Thymus (tissue), 11 donors: ENCODE data around the gene NHS. TPM values are rescaled to one million over a fixed set of nuclear protein-coding genes. Genes with fewer than 3 reads are reported as not detected.

Experiments used
- DNase-seq, 9 donors: peaks; one replicate each; pipeline ENCODE4 v3.0.0-alpha.2; 2013; ENCODE audit warnings: low spot score in 9 of 9, low read depth in 6 of 9, missing footprints in 1 of 9
- H3K27ac ChIP-seq, 2 donors: one replicate each; pipeline ENCODE4 v1.5.1; 2013; ENCODE audit warnings: control low read depth in 1 of 2, low read depth in 1 of 2, low read length in 1 of 2, mild to moderate bottlenecking in 1 of 2, moderate library complexity in 1 of 2
- H3K27me3 ChIP-seq, 2 donors: one replicate each; pipeline ENCODE4 v1.5.1; 2013; ENCODE audit warnings: low read length in 1 of 2; ENCODE audit not compliant: control insufficient read depth in 2 of 2, insufficient read depth in 1 of 2
- H3K36me3 ChIP-seq, 2 donors: one replicate each; pipeline ENCODE4 v1.5.1; 2013; ENCODE audit warnings: low read length in 1 of 2, mild to moderate bottlenecking in 1 of 2, moderate library complexity in 1 of 2; ENCODE audit not compliant: control insufficient read depth in 2 of 2, insufficient read depth in 2 of 2
- H3K4me1 ChIP-seq, 2 donors: one replicate each; pipeline ENCODE4 v1.5.1; 2013; ENCODE audit warnings: low read length in 2 of 2; ENCODE audit not compliant: control insufficient read depth in 2 of 2, insufficient read depth in 2 of 2
- H3K4me3 ChIP-seq, 2 donors: one replicate each; pipeline ENCODE4 v1.5.1; 2013; ENCODE audit warnings: low read length in 2 of 2, control low read depth in 1 of 2, mild to moderate bottlenecking in 1 of 2
- H3K9me3 ChIP-seq, 2 donors: one replicate each; pipeline ENCODE4 v1.5.1; 2013; ENCODE audit warnings: low read length in 1 of 2, mild to moderate bottlenecking in 1 of 2; ENCODE audit not compliant: control insufficient read depth in 2 of 2, insufficient read depth in 1 of 2
- WGBS: extraction: QIAGEN DNeasy Blood & Tissue Kit; methylation state at CpG from one replicate; pipeline ENCODE4 v1.1.7; 2013; 5-methylcytosine and 5-hydroxymethylcytosine counted together
- polyA plus RNA-seq: library from polyadenylated mRNA; stranded (reverse); fragments of 200-250 nt; gene quantifications from one replicate; pipeline ENCODE4 v1.2.3, GENCODE V29; 2013
- total RNA-seq: library from RNA; stranded (reverse); fragments of 120-200 nt; gene quantifications from one replicate; pipeline ENCODE4 v1.2.4, GENCODE V29; 2013
- donor health status: healthy.

Gene NHS
- total and polyA plus RNA-seq, 2 donors = 1.7 to 2.8 TPM

DNA sequence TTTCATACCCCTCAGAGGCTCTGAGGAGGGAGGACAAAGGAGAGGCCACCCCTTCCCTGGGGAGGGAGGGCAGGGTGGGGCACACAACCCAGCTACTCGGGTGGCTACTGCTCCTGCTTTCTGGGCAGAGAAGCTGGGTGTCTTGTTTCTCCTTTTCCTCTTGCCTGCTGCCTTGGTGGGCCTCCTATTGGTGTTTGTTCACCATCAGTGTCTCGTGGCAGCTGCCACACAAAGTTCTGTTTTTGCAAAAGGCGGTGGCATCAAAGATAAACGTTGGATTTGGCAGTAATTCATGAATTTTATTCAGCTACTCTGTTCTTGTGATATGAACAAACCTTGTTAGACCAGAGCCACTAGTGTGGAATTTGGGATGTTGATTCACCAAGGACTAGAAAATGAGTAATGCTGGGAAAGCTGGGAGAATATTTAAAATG is 209.3 kb downstream of the NHS start:
- H3K4me3 ChIP-seq = no peak overlapping the region
- WGBS = 59% methylated on average over 4 of the region's 4 CpGs
- H3K4me1 ChIP-seq = no peaks in the 10 kb centered on the region

DNA sequence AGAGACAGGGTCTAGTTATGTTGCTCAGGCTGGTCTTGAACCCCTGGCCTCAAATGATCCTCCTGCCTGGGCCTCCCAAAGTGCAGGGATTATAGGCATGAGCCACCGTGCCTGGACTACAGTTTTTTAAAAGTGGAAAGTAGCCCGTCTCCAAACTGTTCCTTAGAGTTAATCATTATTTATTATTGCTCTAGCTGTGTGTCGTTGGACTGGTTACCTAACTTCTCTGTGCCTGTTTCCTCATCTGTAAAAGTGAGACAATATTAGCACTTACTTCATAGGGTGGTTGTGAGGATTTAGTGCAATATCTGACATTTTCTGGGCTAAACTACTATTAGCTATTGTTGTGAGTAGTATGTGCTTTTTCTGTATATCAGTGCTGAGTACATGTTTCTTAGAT is 210.0 kb downstream of the NHS start:
- Histone ChIP-seq H3K27ac (no peak overlapping the region), H3K36me3 (no peaks in the 10 kb centered on the region), H3K4me1 (no peaks in the 10 kb centered on the region), H3K4me3 (no peak overlapping the region), H3K9me3 (no peaks in the 10 kb centered on the region), H3K27me3 (no peaks in the 10 kb centered on the region)
- DNase-seq = no peak
- WGBS = 98% methylated on average over 3 of the region's 3 CpGs

More for the DNA sequence above, 209.3 kb downstream of the NHS start:
- H3K9me3 ChIP-seq = no peaks in the 10 kb centered on the region
- no peak for DNase-seq
- H3K36me3 ChIP-seq = no peaks in the 10 kb centered on the region
- H3K27me3 ChIP-seq = no peaks in the 10 kb centered on the region
- H3K27ac ChIP-seq = no peak overlapping the region

DNA sequence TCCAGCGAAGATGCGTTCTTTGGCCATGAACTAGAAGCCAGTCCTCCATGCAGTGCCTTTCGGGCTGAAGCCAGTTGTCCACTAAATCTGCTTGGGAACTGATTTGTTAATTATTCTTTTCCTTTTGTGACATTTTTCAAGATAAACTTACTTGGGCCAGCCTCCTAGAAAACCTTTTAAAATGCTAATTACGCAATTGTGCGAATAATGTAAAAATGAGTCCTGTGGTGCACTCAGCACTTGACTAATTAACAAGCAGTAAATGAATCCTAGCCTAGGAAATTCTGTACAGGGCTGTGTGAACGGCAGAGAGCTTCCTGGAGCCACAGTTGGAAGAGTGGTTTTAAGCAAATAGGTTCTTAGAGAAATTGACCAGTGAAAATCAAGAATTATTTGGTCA is 212.4 kb downstream of the NHS start:
- 93% methylated on average over 6 of the region's 6 CpGs for WGBS
- no peak overlapping the region for H3K4me3 ChIP-seq
- DNase-seq = no peak
- H3K27ac ChIP-seq = no peak overlapping the region
- no peaks in the 10 kb centered on the region for H3K36me3 ChIP-seq
- H3K27me3 ChIP-seq = no peaks in the 10 kb centered on the region
- no peaks in the 10 kb centered on the region for H3K4me1 ChIP-seq
- no peaks in the 10 kb centered on the region for H3K9me3 ChIP-seq

DNA sequence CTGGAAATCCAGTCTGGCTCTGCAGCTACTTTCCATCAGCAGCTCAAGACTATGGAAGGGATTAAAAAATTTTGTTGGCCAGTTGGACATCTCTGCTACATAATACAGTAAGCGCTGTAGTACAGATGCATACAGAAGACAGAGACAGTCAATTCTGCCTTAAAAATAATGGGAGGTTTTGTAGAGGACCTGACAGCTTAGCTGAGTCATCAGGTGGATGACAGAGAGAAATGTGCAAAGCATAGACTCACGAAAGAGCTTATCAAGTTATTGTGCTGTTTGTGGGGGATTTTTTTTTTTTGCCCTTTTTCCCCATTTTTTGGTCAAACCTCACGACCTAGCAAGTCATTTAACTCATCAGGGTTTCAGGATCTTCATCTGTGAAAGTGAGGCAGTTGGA is 213.3 kb downstream of the NHS start:
- DNase-seq = no peak
- H3K27ac ChIP-seq = no peak overlapping the region
- H3K27me3 ChIP-seq = no peaks in the 10 kb centered on the region
- 71% methylated on average over 3 of the region's 3 CpGs for WGBS
- no peak overlapping the region for H3K4me3 ChIP-seq
- H3K36me3 ChIP-seq = no peaks in the 10 kb centered on the region
- H3K4me1 ChIP-seq = no peaks in the 10 kb centered on the region
- no peaks in the 10 kb centered on the region for H3K9me3 ChIP-seq

DNA sequence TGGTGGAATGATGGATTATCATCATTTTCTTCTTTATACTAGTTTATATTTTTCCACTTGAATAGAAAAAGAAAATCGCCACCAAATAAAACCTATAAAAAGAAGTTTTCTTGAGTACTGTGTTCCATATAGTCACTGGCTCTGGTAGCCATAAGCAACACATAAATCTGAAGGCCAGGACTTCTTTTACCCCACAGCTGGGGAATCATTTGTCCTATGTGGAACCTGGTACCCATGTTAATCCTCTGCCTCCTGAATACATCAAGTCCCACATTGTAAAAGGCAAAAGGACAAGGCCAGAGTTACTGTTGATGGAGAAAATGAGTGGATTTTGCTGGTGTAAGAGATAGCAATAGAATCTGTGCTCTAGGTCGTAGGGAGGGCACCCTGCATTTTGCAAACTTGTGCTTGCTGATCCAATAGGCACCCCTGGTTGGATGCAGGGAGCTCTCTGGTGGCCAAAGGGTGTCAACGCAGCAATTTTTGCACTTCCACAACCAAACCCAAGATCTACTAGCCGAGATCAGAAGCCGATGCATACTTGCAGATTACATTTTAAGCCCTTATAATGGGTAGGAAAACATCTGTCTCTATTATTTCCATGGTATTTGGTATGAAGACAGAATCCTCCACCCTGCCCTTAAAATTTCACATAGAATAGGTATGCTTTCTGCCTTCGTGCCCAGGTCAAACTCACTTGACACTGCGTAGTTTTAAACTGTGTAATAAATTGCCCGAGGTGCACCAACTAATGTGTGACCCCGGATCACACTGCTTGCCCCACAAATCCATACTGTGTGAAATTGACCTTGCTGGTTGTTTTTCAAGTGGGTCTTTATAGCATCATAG is 216.1 kb downstream of the NHS start:
- peak in 4 of 9 donors; percentile 1 to 36 (median 7) for DNase-seq
- Histone ChIP-seq H3K36me3 (no peaks in the 10 kb centered on the region), H3K9me3 (no peaks in the 10 kb centered on the region), H3K4me1 (no peaks in the 10 kb centered on the region), H3K27me3 (no peaks in the 10 kb centered on the region), H3K27ac (no peak overlapping the region), H3K4me3 (no peak overlapping the region)
- 57% methylated on average over 9 of the region's 9 CpGs for WGBS

DNA sequence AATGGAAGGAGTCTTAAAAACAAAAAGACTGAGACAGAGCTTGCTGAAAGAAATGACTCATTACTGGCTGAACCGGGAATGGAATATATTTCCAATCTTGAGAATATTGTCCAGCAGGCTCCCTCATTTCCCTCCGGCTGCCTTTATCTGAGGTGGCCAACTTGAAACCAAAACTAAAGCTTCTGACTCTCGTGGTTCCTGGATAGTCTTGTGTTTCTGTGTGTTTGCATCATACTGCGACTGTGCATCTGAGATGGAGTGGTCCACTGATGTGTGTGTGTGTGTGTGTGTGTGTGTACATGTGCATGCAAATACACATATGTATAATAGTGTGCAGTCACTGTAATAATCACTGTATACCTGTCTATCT is 216.7 kb downstream of the NHS start:
- Histone ChIP-seq H3K27me3 (no peaks in the 10 kb centered on the region), H3K36me3 (no peaks in the 10 kb centered on the region), H3K4me3 (no peak overlapping the region), H3K27ac (no peak overlapping the region), H3K9me3 (no peaks in the 10 kb centered on the region), H3K4me1 (no peaks in the 10 kb centered on the region)
- DNase-seq = no peak
- WGBS = 83% methylated on average over 4 of the region's 4 CpGs

DNA sequence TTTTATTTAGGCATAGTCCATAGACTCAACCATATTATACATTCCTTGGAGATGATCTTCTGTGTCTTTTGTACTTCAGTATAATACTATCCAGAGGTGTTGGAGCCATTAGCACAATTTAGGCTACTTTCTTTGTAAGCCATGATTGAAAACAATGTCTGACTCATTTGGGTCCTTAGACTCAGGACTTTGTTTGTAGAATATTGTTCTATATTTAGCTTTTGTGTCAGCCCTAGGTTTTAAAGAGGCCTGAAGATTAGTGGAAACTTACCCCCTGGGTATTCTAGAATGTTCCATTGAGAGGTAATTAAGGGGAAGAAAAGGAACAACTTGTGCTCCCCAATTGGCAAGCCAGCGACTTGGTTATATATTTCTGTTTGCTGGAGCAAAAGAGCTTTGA is 217.1 kb downstream of the NHS start:
- Histone ChIP-seq H3K27me3 (no peaks in the 10 kb centered on the region), H3K4me1 (no peaks in the 10 kb centered on the region), H3K9me3 (no peaks in the 10 kb centered on the region), H3K4me3 (no peak overlapping the region), H3K27ac (no peak overlapping the region), H3K36me3 (no peaks in the 10 kb centered on the region)
- 94% methylated on average over 1 of the region's 1 CpG for WGBS
- no peak for DNase-seq

DNA sequence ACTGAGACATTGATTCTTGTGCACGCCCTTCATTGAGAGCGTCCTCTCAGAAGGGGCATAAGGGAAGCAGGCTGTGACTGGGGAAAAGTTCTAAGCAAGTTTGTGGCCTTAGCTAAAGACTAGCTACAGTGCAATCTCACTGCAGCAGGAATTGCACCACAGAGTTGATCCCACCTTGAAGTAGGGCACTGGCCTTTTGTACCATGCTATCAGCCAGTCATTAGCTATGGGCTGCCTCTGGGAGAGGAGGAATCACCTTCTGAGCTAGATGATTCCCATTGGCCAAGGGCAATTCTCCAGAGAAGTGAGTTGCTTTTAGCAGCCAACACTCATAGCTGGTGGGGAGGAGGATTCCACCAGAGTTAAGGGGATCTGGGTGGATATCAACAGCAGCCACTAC is 219.7 kb downstream of the NHS start:
- Histone ChIP-seq H3K4me3 (no peak overlapping the region), H3K27me3 (no peaks in the 10 kb centered on the region), H3K27ac (no peak overlapping the region), H3K36me3 (no peaks in the 10 kb centered on the region), H3K9me3 (no peaks in the 10 kb centered on the region), H3K4me1 (no peaks in the 10 kb centered on the region)
- 97% methylated on average over 2 of the region's 2 CpGs for WGBS
- no peak for DNase-seq

DNA sequence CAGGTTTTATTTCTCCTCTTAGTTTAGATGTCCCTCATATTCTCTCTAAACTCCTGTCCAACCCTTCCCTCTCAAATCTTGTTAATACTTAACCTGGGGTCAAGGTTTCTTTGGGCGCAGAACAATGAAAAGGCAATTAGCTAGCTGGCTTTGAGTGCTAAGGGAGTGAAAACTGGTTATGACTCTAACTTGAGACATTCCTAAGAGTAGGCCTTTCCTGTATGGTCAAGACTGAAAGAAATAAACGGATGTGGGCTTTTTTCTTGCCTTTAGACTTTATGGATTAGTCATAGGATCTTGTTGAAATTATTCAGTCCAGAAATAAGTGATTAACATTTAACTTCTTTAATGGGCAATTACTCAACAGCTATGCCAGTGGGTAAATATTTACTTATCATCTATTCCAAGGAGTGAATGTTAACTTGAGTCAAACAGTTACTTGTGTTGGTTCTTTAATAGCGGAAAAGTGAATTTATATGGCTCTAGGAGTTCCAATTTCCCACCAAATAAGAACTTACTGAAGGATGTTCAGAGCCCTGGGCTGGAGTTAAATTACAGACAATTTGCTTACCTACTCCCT is 220.5 kb downstream of the NHS start:
- no peak overlapping the region for H3K27ac ChIP-seq

More for the DNA sequence above, 220.5 kb downstream of the NHS start:
- Histone ChIP-seq H3K36me3 (no peaks in the 10 kb centered on the region), H3K4me3 (no peak overlapping the region), H3K9me3 (no peaks in the 10 kb centered on the region), H3K4me1 (no peaks in the 10 kb centered on the region), H3K27me3 (no peaks in the 10 kb centered on the region)
- 87% methylated on average over 3 of the region's 3 CpGs for WGBS
- no peak for DNase-seq
